Neural progenitor cell (in vitro differentiated cells): Measurements from ENCODE around the gene LRRC74A. TPM values are rescaled to one million over a fixed set of nuclear protein-coding genes. Genes with fewer than 3 reads are reported as not detected.

Experiments used
- DNase-seq: peaks from one replicate; pipeline ENCODE4 v3.0.0-alpha.2; 2016; ENCODE audit warnings: low spot score
- H2AFZ ChIP-seq: fragments of 200-600 bp; sonication (generic); replicated peaks from 2 replicates; pipeline ENCODE4 v1.6.1; 2016; ENCODE audit warnings: antibody characterized with exemption
- H3F3A ChIP-seq: fragments of 200-600 bp; sonication (generic); 2 replicates; pipeline ENCODE4 v1.6.1; 2016; ENCODE audit warnings: antibody characterized with exemption, low read depth
- H3K27ac ChIP-seq: fragments of 200-600 bp; sonication (generic); 2 replicates; pipeline ENCODE4 v1.5.1; 2016; ENCODE audit warnings: mild to moderate bottlenecking
- H3K27me3 ChIP-seq: fragments of 200-600 bp; sonication (generic); 2 replicates; pipeline ENCODE4 v1.6.1; 2016; ENCODE audit warnings: mild to moderate bottlenecking, moderate library complexity
- H3K36me3 ChIP-seq: fragments of 200-600 bp; sonication (generic); 2 replicates; pipeline ENCODE4 v1.5.1; 2016
- H3K4me1 ChIP-seq: fragments of 200-600 bp; sonication (generic); 2 replicates; pipeline ENCODE4 v1.6.1; 2016; ENCODE audit warnings: mixed run types
- H3K4me2 ChIP-seq: fragments of 200-600 bp; sonication (generic); 2 replicates; pipeline ENCODE4 v1.6.1; 2016
- H3K4me3 ChIP-seq: fragments of 200-600 bp; sonication (generic); 2 replicates; pipeline ENCODE4 v1.5.1; 2016
- H3K79me2 ChIP-seq: fragments of 200-600 bp; sonication (generic); 2 replicates; pipeline ENCODE4 v1.6.1; 2016; ENCODE audit warnings: low read depth
- H3K9ac ChIP-seq: fragments of 200-600 bp; sonication (generic); 2 replicates; pipeline ENCODE4 v1.6.1; 2016
- H3K9me3 ChIP-seq: fragments of 200-600 bp; sonication (generic); 2 replicates; pipeline ENCODE4 v1.5.1; 2016; ENCODE audit warnings: low read depth
- H4K20me1 ChIP-seq: fragments of 200-600 bp; sonication (generic); 2 replicates; pipeline ENCODE4 v1.6.1; 2016; ENCODE audit warnings: low read depth
- H3K27ac Mint-ChIP-seq: 3 replicates; pipeline ENCODE4 v1.8.0; 2021; ENCODE audit warnings: mixed read lengths
- H3K27me3 Mint-ChIP-seq: 2 replicates; pipeline ENCODE4 v1.8.0; 2022; ENCODE audit warnings: low read depth, mild to moderate bottlenecking, inconsistent platforms, moderate library complexity, mixed read lengths; ENCODE audit not compliant: insufficient read depth
- H3K36me3 Mint-ChIP-seq: 3 replicates; pipeline ENCODE4 v1.8.0; 2021; ENCODE audit warnings: mixed read lengths
- H3K4me1 Mint-ChIP-seq: 3 replicates; pipeline ENCODE4 v1.8.0; 2021; ENCODE audit warnings: mixed read lengths
- H3K4me3 Mint-ChIP-seq: 3 replicates; pipeline ENCODE4 v1.8.0; 2021; ENCODE audit warnings: mild to moderate bottlenecking, moderate library complexity, mixed read lengths
- H3K9me3 Mint-ChIP-seq: 3 replicates; pipeline ENCODE4 v1.8.0; 2020; ENCODE audit warnings: mixed read lengths
- CTCF ChIP-seq: fragments of 200-600 bp; sonication (generic); IDR thresholded peaks from 2 replicates; pipeline ENCODE4 v1.5.1; 2017; ENCODE audit warnings: antibody characterized with exemption, mild to moderate bottlenecking
- EZH2 ChIP-seq: fragments of 200-600 bp; sonication (generic); IDR thresholded peaks from 2 replicates; pipeline ENCODE4 v1.6.1; 2017; ENCODE audit warnings: antibody characterized with exemption, mild to moderate bottlenecking, moderate library complexity
- EZH2phosphoT487 ChIP-seq: fragments of 200-600 bp; sonication (generic); IDR thresholded peaks from 2 replicates; pipeline ENCODE4 v1.6.1; 2017; ENCODE audit warnings: antibody characterized with exemption
- total RNA-seq: library from RNA; depleted of rRNA; stranded (reverse); fragments of >200 nt; gene quantifications from 2 replicates; pipeline ENCODE4 v1.2.3, GENCODE V29; 2015; ENCODE audit warnings: low replicate concordance

The LRRC74A gene
- total RNA-seq, 1 donor from 2014 or later = not detected

- Mint-ChIP-seq H3K36me3 (no peaks in the 10 kb centered on the region), H3K27me3 (peaks cover 4% of the 10 kb centered on the region), H3K4me1 (peaks cover 2% of the 10 kb centered on the region), H3K27ac (no peak overlapping the region), H3K9me3 (no peaks in the 10 kb centered on the region), H3K4me3 (no peak overlapping the region)
- Histone ChIP-seq H3F3A (no peaks in the 10 kb centered on the region), H4K20me1 (no peaks in the 10 kb centered on the region), H3K4me2 (no peak overlapping the region), H3K9me3 (no peaks in the 10 kb centered on the region), H3K27me3 (no peaks in the 10 kb centered on the region), H2AFZ (peak overlapping the region; percentile 10), H3K36me3 (no peaks in the 10 kb centered on the region), H3K79me2 (no peaks in the 10 kb centered on the region), H3K9ac (no peak overlapping the region), H3K4me3 (no peak overlapping the region), H3K27ac (no peak overlapping the region), H3K4me1 (no peaks in the 10 kb centered on the region)
- no peak for TF ChIP-seq CTCF
- no peak for TF ChIP-seq EZH2
- DNase-seq = no peak
Measured at GRCh38 chr14:76848879-76849278, 22.7 kb downstream of the LRRC74A start.

GRCh38 chr14:76855066-76855465 lies 28.9 kb downstream of the LRRC74A start:
- no peaks in the 10 kb centered on the region for H3K36me3 Mint-ChIP-seq
- no peak for DNase-seq
- Histone ChIP-seq H3K4me2 (no peak overlapping the region), H3K9ac (no peak overlapping the region), H3K27ac (no peak overlapping the region), H2AFZ (no peak overlapping the region), H3K9me3 (no peaks in the 10 kb centered on the region), H3K36me3 (no peaks in the 10 kb centered on the region), H4K20me1 (no peaks in the 10 kb centered on the region), H3F3A (no peaks in the 10 kb centered on the region), H3K4me3 (no peak overlapping the region), H3K27me3 (no peaks in the 10 kb centered on the region), H3K4me1 (peaks cover 5% of the 10 kb centered on the region), H3K79me2 (no peaks in the 10 kb centered on the region)
- peaks cover 2% of the 10 kb centered on the region for H3K4me1 Mint-ChIP-seq
- H3K9me3 Mint-ChIP-seq = no peaks in the 10 kb centered on the region
- H3K27me3 Mint-ChIP-seq = peaks cover 9% of the 10 kb centered on the region
- no peak overlapping the region for H3K27ac Mint-ChIP-seq
- H3K4me3 Mint-ChIP-seq = no peak overlapping the region
- TF ChIP-seq EZH2phosphoT487 = no peak
- TF ChIP-seq CTCF = no peak
- TF ChIP-seq EZH2 = no peak

- Mint-ChIP-seq H3K27me3 (peaks cover 9% of the 10 kb centered on the region), H3K27ac (no peak overlapping the region), H3K4me1 (peaks cover 5% of the 10 kb centered on the region), H3K4me3 (no peak overlapping the region), H3K36me3 (no peaks in the 10 kb centered on the region), H3K9me3 (no peaks in the 10 kb centered on the region)
- Histone ChIP-seq H3K27me3 (no peaks in the 10 kb centered on the region), H2AFZ (no peak overlapping the region), H3K4me3 (no peak overlapping the region), H3K79me2 (no peaks in the 10 kb centered on the region), H3K4me2 (no peak overlapping the region), H3F3A (no peaks in the 10 kb centered on the region), H4K20me1 (no peaks in the 10 kb centered on the region), H3K36me3 (no peaks in the 10 kb centered on the region), H3K9me3 (no peaks in the 10 kb centered on the region), H3K27ac (no peak overlapping the region), H3K9ac (no peak overlapping the region), H3K4me1 (peaks cover 5% of the 10 kb centered on the region)
- no peak for DNase-seq
- no peak for TF ChIP-seq EZH2
- TF ChIP-seq EZH2phosphoT487 = no peak
- TF ChIP-seq CTCF = no peak
Measured at GRCh38 chr14:76856769-76857168, 30.6 kb downstream of the LRRC74A start.
